Glutamatergic neuron (in vitro differentiated cells): ENCODE measurements around the gene RHOBTB3. TPM values are rescaled to one million over a fixed set of nuclear protein-coding genes. Genes with fewer than 3 reads are reported as not detected.

Experiments used
- DNase-seq: peaks from one replicate; pipeline ENCODE4 v3.0.0; 2022
- H3K27ac Mint-ChIP-seq: one replicate; pipeline ENCODE4 v1.8.0; 2020; ENCODE audit warnings: mild to moderate bottlenecking, mixed read lengths, inconsistent platforms; ENCODE audit not compliant: unreplicated experiment
- H3K27me3 Mint-ChIP-seq: one replicate; pipeline ENCODE4 v1.8.0; 2020; ENCODE audit warnings: mild to moderate bottlenecking, moderate library complexity, mixed read lengths, inconsistent platforms; ENCODE audit not compliant: unreplicated experiment
- H3K36me3 Mint-ChIP-seq: one replicate; pipeline ENCODE4 v1.8.0; 2020; ENCODE audit warnings: mild to moderate bottlenecking, mixed read lengths, inconsistent platforms; ENCODE audit not compliant: unreplicated experiment
- H3K4me1 Mint-ChIP-seq: one replicate; pipeline ENCODE4 v1.8.0; 2020; ENCODE audit warnings: mild to moderate bottlenecking, low read depth, mixed read lengths, inconsistent platforms; ENCODE audit not compliant: unreplicated experiment
- H3K4me3 Mint-ChIP-seq: one replicate; pipeline ENCODE4 v1.8.0; 2020; ENCODE audit warnings: mild to moderate bottlenecking, mixed read lengths, inconsistent platforms; ENCODE audit not compliant: unreplicated experiment
- H3K9me3 Mint-ChIP-seq: one replicate; pipeline ENCODE4 v1.8.0; 2020; ENCODE audit warnings: mild to moderate bottlenecking, moderate library complexity, mixed read lengths, inconsistent platforms; ENCODE audit not compliant: unreplicated experiment
- CTCF ChIP-seq: fragments of 200-600 bp; sonication (generic); IDR thresholded peaks from one replicate; pipeline ENCODE4 v1.5.0; 2021; ENCODE audit not compliant: partially characterized antibody, unreplicated experiment
- total RNA-seq: library from RNA; stranded (reverse); fragmentation: NEBNext Ultra II Directional; extraction: Animal tissue kit (Norgen Biotek cat#: 25700); gene quantifications from one replicate; pipeline ENCODE4 v1.2.1, GENCODE V29; 2021; ENCODE audit not compliant: unreplicated experiment

RHOBTB3 gene
- total RNA-seq, 1 donor from 2014 or later = 39.0 TPM

GRCh38 chr5:95754545-95754944 is 23.4 kb downstream of the RHOBTB3 start:
- DNase-seq = no peak
- TF ChIP-seq CTCF = no peak
- no peaks in the 10 kb centered on the region for H3K9me3 Mint-ChIP-seq
- no peak overlapping the region for H3K4me3 Mint-ChIP-seq
- peaks cover 5% of the 10 kb centered on the region for H3K4me1 Mint-ChIP-seq
- peaks cover 2% of the 10 kb centered on the region for H3K27me3 Mint-ChIP-seq
- H3K36me3 Mint-ChIP-seq = no peaks in the 10 kb centered on the region
- H3K27ac Mint-ChIP-seq = no peak overlapping the region

GRCh38 chr5:95759005-95759404 is 27.9 kb downstream of the RHOBTB3 start:
- peaks cover 2% of the 10 kb centered on the region for H3K27me3 Mint-ChIP-seq
- H3K4me3 Mint-ChIP-seq = no peak overlapping the region
- no peaks in the 10 kb centered on the region for H3K36me3 Mint-ChIP-seq
- no peak for TF ChIP-seq CTCF
- H3K4me1 Mint-ChIP-seq = peaks cover 17% of the 10 kb centered on the region
- DNase-seq = no peak
- H3K27ac Mint-ChIP-seq = no peak overlapping the region
- H3K9me3 Mint-ChIP-seq = peaks cover 4% of the 10 kb centered on the region

- peaks cover 4% of the 10 kb centered on the region for H3K9me3 Mint-ChIP-seq
- H3K27ac Mint-ChIP-seq = no peak overlapping the region
- H3K4me1 Mint-ChIP-seq = peaks cover 17% of the 10 kb centered on the region
- no peak overlapping the region for H3K4me3 Mint-ChIP-seq
- no peaks in the 10 kb centered on the region for H3K36me3 Mint-ChIP-seq
- no peak for DNase-seq
- TF ChIP-seq CTCF = no peak
- H3K27me3 Mint-ChIP-seq = peaks cover 2% of the 10 kb centered on the region
Observed at GRCh38 chr5:95759634-95760033, 28.5 kb downstream of the RHOBTB3 start.

- Mint-ChIP-seq H3K27ac (no peak overlapping the region), H3K36me3 (no peaks in the 10 kb centered on the region), H3K4me3 (no peak overlapping the region), H3K9me3 (peaks cover 4% of the 10 kb centered on the region), H3K27me3 (peaks cover 2% of the 10 kb centered on the region), H3K4me1 (peaks cover 17% of the 10 kb centered on the region)
- no peak for DNase-seq
- no peak for TF ChIP-seq CTCF
Observed at GRCh38 chr5:95760273-95761191, 29.4 kb downstream of the RHOBTB3 start.
